Measurements from ENCODE around the gene KCTD5.
"Not testable (repeated sequence)": the region's sequence is repeated elsewhere in the genome, so short reads cannot be mapped to it uniquely, and the experiment has no call there.

Gene KCTD5

DNA sequence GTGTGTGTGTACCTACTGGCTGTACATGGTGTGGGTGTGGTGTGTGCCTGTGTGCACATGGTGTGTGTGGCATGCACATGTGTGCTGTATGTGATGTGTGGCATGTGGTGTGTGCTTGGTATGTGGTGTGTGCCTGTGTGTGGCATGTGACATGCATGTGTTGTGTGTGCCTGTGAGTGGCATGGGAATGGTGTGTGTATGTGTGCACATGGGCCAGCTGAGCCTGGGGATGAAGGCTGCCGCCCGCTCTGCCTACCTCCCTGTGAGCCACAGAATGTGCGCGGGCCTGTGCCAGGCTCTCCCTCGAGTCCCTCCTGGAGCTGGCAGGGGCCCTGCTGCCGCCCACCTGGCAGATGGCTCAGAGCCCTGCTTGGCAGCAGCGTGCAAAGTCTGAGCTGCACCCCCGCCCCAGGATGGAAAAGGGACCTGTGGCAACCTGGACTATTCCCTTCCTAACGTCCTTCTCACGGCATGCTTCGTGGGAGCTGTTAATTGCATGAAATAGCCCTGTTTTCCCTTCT is 28.4 kb downstream of the KCTD5 start:
- DNase-seq: no peak

DNA sequence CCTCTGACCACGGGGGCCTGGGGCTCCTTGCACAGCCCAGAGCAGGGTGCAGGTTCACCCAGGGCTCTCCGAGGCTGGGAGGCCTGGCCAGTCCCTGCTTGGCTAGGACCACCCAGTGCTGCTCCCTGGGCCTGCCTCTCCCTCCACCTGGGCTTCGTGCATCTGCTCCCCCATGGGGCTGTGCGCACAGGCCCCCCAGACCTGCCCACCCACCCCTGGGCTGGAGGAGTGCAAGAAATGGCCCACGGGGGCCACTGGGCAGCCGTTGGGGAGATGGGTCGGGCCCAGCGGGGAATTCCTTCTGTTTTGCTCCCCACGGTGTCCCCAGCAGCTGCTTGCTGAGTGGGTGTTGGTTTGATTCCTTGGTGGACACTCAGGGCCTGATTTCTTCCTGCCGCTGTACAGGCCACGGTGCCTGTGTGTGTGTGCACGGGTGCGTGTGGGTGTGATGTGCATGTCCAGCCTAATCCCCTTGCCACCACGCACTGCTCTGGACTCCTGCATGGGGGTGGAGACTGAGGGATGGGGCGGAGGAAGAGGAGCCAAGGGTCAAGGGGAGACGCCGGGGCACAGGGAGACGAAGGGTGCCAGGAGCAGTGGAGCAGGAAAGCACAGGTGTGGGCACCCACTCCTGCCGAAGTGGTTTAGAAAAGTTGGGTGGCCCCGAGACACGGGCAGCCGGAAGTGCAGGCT is 29.2 kb downstream of the KCTD5 start:
- DNase-seq: no peak

DNA sequence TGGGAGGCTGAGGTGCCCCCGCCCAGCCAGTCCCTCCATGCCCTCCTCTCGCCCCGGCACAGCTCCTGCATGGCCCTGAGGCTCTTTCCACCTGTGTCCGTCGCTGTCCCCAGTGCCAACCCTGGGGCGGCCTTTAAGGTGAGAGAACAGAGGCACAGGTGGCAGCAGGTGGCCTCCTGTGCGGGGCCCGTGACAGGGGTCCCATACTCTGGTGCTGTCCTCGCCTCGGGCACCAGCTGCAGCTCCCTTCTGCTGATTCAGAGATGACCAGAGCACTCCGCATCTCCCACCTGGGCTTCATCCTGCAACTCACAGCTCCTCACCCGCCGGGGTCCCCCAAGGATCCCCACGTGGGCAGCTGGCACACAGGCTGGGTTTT is 29.7 kb downstream of the KCTD5 start:
- no peak for DNase-seq

DNA sequence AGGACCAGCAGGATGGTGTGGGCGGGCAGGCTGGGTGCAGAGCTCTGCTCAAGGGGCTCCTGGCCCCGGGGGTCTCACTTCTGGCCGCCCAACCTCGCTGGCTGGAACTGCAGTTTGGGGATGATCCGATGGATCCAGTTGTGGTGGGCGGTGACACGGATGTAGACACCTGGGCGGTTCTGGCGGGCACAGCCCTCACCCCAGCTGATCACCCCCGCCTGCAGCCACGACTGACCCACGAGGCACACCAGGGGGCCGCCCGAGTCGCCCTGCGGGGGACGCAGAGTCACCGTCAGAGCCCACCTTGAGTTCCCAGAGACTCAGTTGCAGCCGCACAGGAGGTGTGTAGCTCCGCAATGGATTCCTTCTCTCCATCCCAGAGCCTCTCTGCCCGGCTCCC is 30.2 kb downstream of the KCTD5 start:
- no peak for DNase-seq

DNA sequence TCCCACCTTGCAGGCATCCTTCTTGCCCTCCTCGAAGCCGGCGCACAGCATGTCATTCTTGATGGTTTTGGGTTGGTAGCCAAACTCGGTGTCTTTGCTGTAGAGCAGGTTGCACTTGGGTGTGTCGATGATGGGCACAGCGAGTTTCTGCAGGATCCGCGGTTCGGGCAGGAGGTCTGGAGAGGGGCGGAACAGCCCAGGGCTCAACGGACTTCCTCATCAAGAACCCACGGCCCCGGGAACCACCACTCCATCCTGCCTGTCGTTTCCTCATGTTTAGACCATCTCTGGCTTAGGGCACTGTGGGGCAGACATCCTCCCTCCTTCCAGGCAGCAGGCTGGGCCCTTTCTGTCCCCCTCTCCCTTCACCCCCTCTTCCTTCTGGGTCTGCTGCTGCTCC is 31.2 kb downstream of the KCTD5 start:
- no peak for DNase-seq

DNA sequence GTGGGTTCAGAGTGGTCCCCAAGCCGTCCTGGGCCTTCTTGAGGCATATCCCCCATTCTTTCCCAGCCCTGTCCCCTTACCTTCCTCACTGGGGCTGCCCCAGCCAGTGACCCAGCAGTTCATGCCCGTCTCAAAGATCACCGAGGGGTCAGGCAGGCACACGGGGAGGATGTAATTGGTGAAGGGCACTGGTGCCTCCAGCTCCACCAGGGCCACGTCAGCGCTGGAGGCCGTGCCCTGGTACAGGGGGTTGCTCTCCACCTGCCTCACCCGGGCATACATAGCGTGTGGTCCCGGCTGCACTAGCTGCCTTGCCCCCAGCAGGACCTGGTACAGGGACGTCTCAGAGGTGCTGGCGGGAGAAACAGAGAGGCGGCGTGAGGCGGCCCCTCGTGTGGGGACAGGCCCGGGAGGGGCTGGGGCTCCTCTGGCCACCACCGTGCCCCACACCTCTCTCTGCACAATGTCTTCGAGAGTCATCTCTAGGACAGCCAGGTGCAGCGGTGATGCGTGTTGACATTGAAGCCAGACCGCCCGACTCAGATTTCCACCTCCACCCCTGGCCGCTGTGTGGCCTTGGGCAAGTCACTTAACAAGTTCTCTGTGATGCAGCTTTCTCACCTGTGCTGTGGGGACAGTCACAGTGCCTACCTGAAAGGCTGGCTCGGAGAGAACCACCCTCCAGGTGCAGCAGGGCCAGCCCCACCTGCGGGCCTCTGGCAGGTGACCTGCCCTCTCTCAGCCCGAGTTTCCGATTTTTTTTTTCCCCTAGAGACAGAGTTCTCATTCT is 31.9 kb downstream of the KCTD5 start:
- no peak for DNase-seq

DNA sequence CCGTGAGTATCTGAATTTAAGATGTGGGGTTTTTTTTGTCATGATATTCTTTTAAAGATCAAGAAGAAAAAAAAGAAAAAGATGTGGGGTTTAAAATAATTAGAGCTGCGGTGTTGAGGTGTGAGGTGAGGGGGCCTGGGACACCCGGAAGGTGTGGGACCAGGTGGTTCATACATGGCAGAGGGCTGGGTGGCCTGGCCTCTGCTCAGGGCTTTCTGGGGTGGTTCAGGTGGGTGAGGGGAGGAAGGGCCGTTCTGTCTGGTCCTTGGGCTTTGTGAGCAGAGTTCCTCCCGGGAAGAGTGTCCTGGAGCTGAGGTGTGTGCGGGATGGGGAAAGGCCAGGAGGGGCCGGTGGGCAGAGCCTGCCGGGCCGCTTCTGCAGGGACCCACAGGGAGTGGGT is 32.7 kb downstream of the KCTD5 start:
- DNase-seq: no peak

DNA sequence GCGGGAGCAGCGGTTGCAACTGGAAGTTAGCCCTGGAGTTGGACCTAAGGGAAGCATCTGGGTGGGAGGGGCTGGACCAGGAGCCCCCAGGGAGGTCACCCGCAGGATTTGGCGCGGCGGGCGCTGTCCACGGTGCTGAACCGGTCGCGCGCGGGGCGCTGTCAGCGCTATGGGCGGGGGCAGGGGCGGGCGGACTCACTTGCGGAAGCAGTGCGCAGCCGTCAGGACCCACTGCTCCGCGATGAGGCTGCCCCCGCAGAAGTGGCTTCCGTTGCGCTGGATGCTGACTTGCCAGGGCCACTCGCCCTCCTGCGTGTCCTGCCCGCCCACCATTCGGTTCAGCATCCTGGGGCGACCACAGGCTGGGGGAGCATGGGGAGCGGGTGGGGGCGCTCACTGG is 33.2 kb downstream of the KCTD5 start:
- peak; percentile 83 for DNase-seq

DNA sequence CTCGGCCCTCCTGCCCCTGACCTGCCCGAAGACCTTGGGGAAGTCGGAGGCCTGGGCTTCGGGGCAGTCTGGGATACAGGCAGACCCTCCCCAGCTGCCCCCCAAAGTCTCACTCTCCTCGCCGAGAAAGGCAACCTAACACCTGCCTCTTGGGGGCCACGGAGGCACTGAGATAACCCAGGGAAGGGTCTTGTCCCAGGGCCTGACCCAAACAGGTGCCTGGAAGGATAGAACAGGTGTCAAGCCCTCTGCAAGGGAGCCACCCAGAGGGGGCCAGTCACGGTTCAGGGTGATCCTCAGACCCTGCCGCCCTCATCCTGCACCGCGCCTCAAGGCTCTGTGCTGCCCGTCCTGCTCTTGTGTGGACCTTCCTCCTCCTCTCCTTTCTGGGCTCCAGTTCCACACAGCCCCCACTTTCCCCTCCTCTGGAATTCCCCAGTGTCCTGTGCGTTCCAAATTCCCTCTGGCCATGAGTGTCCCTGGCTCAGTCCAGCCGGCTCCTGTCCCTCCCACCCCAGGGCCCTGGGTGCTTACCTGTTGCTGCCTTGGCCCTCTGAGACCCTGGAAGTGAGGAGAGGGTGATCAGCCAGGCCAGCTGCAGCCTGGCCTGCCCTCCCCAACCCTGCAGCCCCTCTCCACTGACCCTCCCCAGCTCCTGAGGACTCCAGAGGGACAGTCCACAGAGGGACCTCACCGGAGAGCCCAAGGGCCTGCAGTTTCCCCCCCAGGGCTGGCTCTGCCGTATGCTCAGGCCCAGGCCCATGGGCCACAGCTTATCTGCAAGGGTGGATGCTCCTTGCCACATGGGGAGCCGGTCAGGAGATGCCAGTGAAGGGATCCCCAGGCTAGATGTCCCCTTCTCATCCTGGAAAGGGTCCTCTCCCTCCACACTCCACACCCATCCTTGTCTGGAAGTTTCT is 33.9 kb downstream of the KCTD5 start:
- DNase-seq: no peak

DNA sequence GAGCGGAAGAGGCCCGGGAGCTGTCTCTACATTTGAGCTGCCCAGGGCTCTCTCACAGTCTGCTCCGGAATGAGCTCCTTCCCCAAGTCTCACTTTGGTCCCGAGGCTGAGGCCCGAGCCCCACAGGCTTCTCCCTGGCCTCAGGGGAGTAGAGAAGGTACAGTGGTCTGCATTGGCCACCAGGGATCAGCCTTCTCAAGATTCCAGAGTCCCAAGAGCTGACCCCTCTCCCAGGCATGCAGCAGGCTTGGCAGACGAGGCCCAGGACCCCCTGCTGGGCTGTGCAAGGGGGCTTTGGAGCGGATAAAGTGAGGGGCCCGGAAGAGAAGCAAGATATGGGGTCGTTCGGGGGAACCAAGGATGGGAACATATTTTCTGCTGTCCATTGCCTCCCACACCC is 34.6 kb downstream of the KCTD5 start:
- no peak for DNase-seq

DNA sequence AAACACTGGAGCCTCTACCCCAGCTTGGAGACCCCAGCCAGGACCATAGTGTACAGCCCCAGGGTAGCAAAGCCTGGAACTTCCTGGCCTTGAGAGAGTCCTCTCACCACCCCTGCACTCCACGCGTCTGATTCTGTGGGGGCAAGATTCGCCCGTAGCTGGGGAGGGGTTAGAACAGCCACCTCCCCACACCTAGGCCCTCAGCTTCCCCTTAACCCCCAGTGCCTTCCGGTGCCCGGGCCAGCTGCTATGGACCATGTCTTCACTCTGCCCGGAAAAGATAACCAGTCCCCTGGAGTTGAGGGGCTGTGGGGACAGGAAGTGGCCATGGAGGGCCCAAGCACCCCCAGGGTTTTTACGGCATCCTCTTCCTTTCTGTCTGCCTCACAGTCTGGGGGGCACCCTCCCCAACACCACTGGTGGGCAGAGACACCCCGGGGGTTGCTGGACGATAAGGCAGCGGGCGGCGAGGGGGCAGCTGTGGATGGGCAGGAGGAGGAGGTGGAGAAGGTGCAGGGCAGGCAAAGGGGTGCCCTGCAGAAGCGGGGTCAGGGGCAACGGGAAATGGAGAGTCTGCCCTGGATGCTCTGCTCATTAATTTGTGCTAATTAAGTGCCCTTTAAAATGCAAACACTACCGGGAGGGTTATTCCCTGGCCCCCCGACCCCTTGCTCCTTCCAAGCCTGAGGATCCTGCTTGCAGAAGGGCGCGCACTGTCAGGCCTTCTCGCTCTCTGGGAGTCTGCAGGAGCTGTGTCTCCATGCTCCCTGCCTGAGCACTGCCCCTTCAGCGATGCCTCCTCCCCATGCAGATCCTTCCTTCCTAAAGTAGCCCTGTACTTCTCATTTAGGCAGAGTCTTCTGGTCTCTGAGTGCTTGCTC is 35.3 kb downstream of the KCTD5 start:
- no peak for DNase-seq

DNA sequence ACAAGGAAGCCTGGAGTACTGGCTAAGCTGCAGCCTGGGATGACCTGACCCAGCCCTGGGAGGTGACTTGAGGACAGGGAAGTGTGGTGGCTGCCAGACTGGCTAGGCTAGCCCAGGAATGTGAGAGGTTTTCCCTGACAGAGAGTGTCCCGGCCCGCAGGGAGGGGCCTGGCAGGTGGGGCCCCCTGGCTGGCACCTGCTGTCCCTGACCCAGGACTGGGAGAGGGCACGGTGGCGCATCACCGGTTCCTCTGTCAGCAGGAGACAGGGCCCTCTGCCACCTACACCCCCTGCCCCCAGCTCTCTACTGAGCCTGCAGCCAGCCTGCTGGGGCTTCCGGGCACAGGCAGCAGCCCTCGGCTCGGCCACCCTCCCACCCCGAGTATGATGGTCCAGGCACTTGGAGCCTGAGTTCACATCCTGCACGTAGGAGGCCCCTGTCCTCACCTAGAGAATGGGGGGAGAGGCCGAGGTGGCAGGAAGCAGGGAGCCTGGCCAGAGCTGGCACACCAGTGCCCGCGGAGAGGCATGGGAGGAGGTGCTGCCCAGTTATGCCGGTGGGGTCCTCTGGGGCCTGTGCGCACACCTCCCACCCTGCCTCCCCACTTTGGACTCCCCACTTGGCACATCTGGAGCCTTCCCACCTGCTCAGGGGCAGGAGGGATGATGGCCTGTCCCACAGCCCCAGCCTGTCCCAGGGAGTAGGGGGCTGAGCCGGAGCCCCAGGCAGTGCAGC is 37.2 kb downstream of the KCTD5 start:
- no peak for DNase-seq

DNA sequence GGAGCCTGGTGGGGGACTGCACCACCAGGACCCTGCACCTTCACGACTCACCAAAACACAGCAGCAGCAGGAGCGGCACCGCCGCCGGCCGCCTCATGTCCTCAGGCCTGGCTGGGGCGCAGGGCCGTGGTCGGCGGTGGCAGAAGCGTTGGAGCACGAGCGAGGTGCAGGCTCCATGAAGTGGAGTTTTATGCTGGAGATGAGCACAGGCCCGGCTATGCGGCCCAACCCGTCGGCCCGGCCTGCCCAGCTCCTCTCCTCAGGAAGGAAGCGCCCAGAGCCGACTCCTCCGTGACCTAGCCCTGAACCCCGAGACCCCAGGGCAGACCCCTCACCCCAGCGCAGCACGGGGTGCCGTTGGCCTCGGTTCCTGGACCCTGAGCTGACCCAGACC is 37.7 kb downstream of the KCTD5 start, which contains the start of gene PRSS27:
Gene PRSS27 (minus strand): TSS at position 161 of the 394 bp plus-strand sequence. CDS start 64 bp downstream, at position 97.
- no peak for DNase-seq

DNA sequence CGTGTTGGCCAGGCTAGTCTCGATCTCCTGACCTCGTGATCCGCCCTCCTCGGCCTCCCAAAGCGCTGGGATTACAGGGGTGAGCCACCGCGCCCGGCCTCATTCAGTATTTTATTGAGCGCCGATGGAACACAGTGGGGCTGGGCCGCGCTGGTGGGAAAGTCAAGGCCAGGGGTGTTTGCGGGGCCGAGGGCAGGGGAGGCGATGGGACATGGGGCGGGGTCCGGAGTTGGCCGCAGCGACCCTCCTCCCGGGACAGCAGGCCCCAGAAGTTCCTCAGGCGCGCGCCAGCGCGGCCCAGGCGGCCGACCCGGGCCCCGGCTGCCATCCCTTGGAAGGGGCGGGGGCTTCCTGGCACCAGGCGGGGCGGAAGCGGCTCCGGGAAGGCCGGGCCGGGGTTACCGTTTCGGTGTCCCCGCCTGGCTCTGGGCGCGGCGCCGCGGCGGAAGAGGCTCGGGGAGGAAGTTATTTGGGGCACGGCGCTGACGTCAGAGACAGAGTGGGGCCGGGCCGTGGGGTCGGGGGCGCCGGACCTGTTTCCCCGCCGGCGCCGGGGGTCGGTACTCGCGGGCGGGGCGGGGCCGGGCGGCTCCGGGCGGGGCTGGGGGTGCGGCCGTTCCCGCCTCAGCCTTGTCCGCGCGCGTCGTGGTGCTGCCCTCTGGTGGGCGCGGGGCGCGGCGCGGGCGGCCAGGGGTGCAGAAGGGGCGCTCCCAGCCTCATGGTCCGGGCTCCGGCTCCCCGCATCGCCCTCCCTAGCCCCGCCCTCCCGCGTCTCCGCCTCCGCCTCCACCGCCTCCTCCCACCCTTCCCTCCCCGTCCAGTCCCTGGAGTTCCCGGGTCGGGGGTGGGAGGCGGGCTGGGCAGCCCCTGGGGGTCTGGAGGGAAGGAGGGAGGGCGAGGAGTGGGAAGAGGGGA is 38.7 kb downstream of the KCTD5 start:
- peak; percentile 88 for DNase-seq

DNA sequence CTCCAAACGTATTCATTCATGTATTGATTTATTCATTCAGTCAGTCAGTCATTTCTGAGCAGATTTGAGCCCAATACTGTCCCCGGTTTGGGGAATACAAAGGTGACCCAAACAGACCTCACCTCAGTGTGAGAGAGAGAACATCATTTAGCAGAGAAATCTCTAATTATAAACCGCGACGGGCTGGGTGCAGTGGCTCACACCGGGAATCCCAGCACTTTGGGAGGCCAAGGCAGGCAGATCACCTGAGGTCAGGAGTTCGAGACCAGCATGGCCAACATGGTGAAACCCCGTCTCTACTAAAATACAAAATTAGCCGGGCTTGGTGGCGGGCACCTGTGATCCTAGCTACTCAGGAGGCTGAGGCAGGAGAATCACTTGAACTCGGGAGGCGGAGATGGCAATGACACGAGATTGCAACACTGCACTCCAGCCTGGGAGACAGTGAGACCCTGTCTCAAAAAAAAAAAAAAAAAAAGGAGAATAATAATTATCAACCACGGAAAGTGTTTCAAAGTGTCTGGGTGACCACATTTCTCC is 39.4 kb downstream of the KCTD5 start:
- not testable (repeated sequence) for DNase-seq

DNA sequence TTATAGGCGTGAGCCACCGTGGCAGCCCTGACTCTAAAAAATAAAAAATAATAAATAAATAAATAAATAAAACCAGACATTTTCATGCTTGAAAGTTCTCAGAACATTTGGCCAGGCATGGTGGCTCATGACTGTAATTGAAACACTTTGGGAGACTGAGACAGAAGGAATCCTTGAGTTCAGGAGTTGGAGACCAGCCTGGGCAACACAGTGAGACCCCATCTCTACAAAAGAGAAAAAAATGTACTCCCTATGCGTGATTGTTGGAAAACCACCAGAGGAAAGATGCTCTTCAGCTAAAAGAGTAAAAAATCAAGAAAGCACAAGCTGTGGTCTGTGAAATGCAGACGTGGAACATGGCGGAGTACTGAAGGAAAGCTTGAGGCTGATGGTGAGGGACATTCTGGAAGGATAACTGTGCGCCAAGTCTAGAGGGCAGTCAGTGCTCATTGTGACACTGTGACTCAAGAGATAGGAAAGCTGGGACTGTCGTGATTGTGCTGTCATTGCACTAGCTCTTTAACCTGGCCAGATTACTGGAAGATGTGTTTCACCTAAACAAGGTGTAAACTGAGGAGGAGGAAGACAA is 41.9 kb downstream of the KCTD5 start:
- DNase-seq: no peak

DNA sequence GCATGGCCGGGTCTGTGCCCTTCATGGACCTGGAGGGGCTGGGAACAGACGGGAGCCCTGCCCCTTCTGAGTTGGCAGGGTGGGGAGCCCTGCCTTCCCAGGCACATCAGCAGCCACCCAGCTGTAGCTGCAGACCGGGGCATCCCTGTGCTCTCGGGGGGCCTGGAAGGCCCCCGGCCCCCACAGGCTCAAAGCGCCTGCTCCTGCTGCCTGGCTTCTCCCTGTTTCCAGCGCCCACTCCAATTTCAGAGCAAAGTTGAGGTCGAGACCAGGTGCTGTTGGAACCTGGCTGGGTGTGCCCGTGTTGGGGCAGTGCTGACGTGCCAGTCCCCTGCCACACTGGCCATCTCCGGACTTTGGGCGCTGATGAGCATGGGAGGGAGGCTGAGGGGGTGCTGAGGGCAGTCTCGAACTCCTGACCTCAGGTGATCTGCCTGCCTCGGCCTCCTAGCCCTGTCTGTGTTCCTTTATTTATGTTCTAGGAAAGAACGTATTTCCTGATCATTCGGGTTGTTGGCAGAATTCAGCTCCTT is 42.6 kb downstream of the KCTD5 start:
- no peak for DNase-seq

DNA sequence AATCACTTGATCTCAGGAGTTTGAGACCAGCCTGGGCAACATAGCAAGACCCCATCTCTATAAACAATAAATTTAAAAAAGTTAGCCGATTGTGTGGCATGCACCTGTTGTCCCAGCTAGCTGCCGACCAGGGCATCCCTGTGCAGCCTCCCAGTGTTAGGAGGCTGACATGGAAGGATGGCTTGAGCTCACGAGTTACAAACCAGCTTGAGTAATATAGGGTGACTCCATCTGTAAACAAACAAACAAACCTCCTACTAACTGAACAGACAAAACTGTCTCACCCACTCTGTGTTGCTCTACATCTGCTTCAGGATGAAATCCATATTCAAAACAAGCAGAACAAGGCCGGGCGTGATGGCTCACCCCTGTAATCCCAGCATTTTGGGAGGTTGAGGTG is 44.6 kb downstream of the KCTD5 start:
- no peak for DNase-seq

DNA sequence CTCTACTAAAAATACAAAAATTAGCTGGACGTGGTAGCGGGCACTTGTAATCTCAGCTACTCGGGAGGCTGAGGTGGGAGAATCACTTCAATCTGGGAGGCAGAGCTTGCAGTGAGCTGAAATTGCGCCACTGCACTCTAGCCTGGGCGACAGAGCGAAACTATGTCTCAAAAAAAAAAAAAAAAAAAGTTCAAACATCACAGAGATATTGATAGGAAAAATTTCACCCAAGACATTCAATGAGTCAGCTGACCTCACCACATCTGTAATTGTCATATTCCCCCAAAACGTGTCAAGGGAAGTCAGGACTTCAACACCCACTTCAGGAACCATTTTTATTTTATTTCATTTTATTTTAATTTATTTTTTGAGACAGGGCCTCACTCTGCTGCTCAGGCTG is 45.7 kb downstream of the KCTD5 start:
- no peak for DNase-seq

Measured in CD4-positive, alpha-beta T cell treated with Interleukin-6 for 4 hours (primary cell).